ENCODE measurements around the gene SLC6A6.

DNA sequence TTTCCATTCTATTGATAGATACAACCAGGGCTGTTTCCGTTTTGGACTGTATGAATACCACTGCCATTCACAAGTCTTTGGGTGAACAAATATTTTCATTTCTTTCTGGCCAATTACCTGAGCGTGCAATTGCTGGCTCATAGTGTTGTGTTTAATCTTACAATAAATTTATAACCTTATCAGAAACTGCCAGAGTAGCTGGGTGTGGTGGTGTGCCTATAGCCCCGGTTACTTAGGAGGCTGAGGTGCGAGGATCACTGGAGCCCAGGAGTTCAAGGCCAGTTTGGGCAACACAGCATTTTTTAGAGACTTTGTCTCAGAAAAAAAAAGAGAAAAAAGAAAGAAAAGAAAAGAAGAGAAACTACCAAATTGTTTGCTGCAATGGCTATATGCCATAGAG lies 5.4 kb upstream of the SLC6A6 start:
- no peak for TF ChIP-seq POLR2A (IDR thresholded peaks at IDR 0.05)
- TF ChIP-seq, protein P1, sequence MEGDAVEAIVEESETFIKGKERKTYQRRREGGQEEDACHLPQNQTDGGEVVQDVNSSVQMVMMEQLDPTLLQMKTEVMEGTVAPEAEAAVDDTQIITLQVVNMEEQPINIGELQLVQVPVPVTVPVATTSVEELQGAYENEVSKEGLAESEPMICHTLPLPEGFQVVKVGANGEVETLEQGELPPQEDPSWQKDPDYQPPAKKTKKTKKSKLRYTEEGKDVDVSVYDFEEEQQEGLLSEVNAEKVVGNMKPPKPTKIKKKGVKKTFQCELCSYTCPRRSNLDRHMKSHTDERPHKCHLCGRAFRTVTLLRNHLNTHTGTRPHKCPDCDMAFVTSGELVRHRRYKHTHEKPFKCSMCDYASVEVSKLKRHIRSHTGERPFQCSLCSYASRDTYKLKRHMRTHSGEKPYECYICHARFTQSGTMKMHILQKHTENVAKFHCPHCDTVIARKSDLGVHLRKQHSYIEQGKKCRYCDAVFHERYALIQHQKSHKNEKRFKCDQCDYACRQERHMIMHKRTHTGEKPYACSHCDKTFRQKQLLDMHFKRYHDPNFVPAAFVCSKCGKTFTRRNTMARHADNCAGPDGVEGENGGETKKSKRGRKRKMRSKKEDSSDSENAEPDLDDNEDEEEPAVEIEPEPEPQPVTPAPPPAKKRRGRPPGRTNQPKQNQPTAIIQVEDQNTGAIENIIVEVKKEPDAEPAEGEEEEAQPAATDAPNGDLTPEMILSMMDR (IDR thresholded peaks at IDR 0.05) = no peak

Measured in esophagus squamous epithelium (tissue), 4 donors.